Endothelial cell of umbilical vein (primary cell): Measurements from ENCODE around the gene DIPK1A. TPM values are rescaled to one million over a fixed set of nuclear protein-coding genes. Genes with fewer than 3 reads are reported as not detected.

Experiments
- BruUV-seq: library from RNA; stranded (reverse); fragments of 400-500 nt; replicated peaks from 2 replicates; lab custom pipeline; 2021; lab: Mats Ljungman, UMichigan
- CTCF ChIA-PET: fragments of 300-600, 350-600 bp; sonication (Branson Sonifier 250); formaldehyde crosslinking; loops from one replicate; lab custom pipeline; 2021; ENCODE audit warnings: antibody characterized with exemption, inconsistent platforms; lab: Charles Lee
- POLR2A ChIA-PET: fragments of 300-600, 350-600 bp; sonication (Branson Sonifier 250); formaldehyde crosslinking; loops from one replicate; lab custom pipeline; 2021; ENCODE audit warnings: antibody characterized with exemption, inconsistent platforms; lab: Charles Lee
- DNase-seq: peaks from one replicate; pipeline ENCODE4 v3.0.0-alpha.2; 2011; ENCODE audit warnings: low read depth, low spot score
- FAIRE-seq: peaks from 2 replicates; lab custom pipeline; 2011; peaks lifted over from hg19 to GRCh38; lab: Jason Lieb, UNC
- H2AFZ ChIP-seq: 2 replicates; pipeline ENCODE4 v1.6.0; 2012; ENCODE audit warnings: low read depth, low read length, control low read depth, inconsistent platforms
- H3K27ac ChIP-seq: 2 replicates; pipeline ENCODE4 v1.5.1; 2011; ENCODE audit warnings: low read depth, mild to moderate bottlenecking, control low read depth, low read length, moderate library complexity; ENCODE audit not compliant: insufficient read depth
- H3K27me3 ChIP-seq, 2 experiments: 2 replicates each; pipeline versions ENCODE4 v1.6.0 to v1.6.1; 2011; ENCODE audit warnings: low read length in 2 of 2, mixed read lengths in 1 of 2; ENCODE audit not compliant: control insufficient read depth in 2 of 2, insufficient read depth in 2 of 2
- H3K36me3 ChIP-seq, 2 experiments: 2 replicates in 1 of 2; 3 replicates in 1 of 2; pipeline ENCODE4 v1.5.1; 2011; ENCODE audit warnings: low read length in 2 of 2, mild to moderate bottlenecking in 1 of 2, moderate library complexity in 1 of 2; ENCODE audit not compliant: control insufficient read depth in 2 of 2, insufficient read depth in 2 of 2; ENCODE audit errors: extremely low read depth in 1 of 2
- H3K4me1 ChIP-seq: 3 replicates; pipeline ENCODE4 v1.5.1; 2011; ENCODE audit warnings: mild to moderate bottlenecking, low read length; ENCODE audit not compliant: control insufficient read depth, insufficient read depth; ENCODE audit errors: extremely low read depth
- H3K4me2 ChIP-seq: 2 replicates; pipeline ENCODE4 v1.6.1; 2011; ENCODE audit warnings: low read length, control low read depth, mixed read lengths; ENCODE audit not compliant: insufficient read depth
- H3K4me3 ChIP-seq, 3 experiments: fragments of 200-600 bp in 1 of 3; sonication (generic), shearing (Covaris generic) in 1 of 3; replicated peaks in 1 of 3; 2 replicates each; pipeline ENCODE4 v1.5.1; 2011 to 2016; ENCODE audit warnings: control low read depth in 3 of 3, low read length in 3 of 3, mild to moderate bottlenecking in 2 of 3, inconsistent platforms in 1 of 3, low read depth in 1 of 3, moderate library complexity in 1 of 3; ENCODE audit not compliant: insufficient read depth in 1 of 3
- H3K79me2 ChIP-seq: 2 replicates; pipeline ENCODE4 v1.6.0; 2012; ENCODE audit warnings: low read length, inconsistent platforms; ENCODE audit not compliant: control insufficient read depth, insufficient read depth
- H3K9ac ChIP-seq: replicated peaks from 2 replicates; pipeline ENCODE3; 2011; ENCODE audit warnings: low read length, control low read depth; ENCODE audit not compliant: insufficient read depth; ENCODE audit errors: extremely low read depth
- H3K9me1 ChIP-seq: replicated peaks from 3 replicates; pipeline ENCODE4 v1.6.0; 2011; ENCODE audit warnings: mild to moderate bottlenecking, low read length; ENCODE audit not compliant: control insufficient read depth, insufficient read depth; ENCODE audit errors: extremely low read depth
- H3K9me3 ChIP-seq: replicated peaks from 2 replicates; pipeline ENCODE4 v1.5.1; 2012; ENCODE audit warnings: low read length, inconsistent platforms; ENCODE audit not compliant: control insufficient read depth, insufficient read depth
- H4K20me1 ChIP-seq: replicated peaks from 2 replicates; pipeline ENCODE3; 2011; ENCODE audit warnings: mild to moderate bottlenecking, low read length; ENCODE audit not compliant: control insufficient read depth, insufficient read depth; ENCODE audit errors: extremely low read depth
- EZH2 ChIP-seq: IDR thresholded peaks from 2 replicates; pipeline ENCODE4 v1.6.1; 2012; ENCODE audit warnings: borderline replicate concordance, low read depth, mild to moderate bottlenecking, moderate library complexity, low read length, inconsistent platforms; ENCODE audit not compliant: severe bottlenecking
- FOS ChIP-seq: IDR thresholded peaks from 2 replicates; pipeline ENCODE4 v1.6.1; 2011; ENCODE audit warnings: mild to moderate bottlenecking, low read length, moderate library complexity, borderline replicate concordance; ENCODE audit not compliant: insufficient read depth
- GATA2 ChIP-seq: IDR thresholded peaks from 2 replicates; pipeline ENCODE4 v1.7.0; 2011; ENCODE audit warnings: low read depth, mild to moderate bottlenecking, moderate library complexity, mixed read lengths, low read length; ENCODE audit not compliant: insufficient read length, insufficient read depth
- JUN ChIP-seq: IDR thresholded peaks from 2 replicates; pipeline ENCODE4 v1.6.1; 2011; ENCODE audit warnings: borderline replicate concordance, low read depth; ENCODE audit not compliant: insufficient read length, insufficient read depth
- MYC ChIP-seq: IDR thresholded peaks from one replicate; pipeline ENCODE4 v1.6.1; 2011; ENCODE audit warnings: mild to moderate bottlenecking, low read depth, low read length
- POLR2A ChIP-seq: IDR thresholded peaks from 2 replicates; pipeline ENCODE4 v1.6.1; 2012; ENCODE audit warnings: low read depth, mild to moderate bottlenecking, control low read depth, low read length
- POLR2AphosphoS5 ChIP-seq: IDR thresholded peaks from 2 replicates; pipeline ENCODE4 v1.6.1; 2012; ENCODE audit warnings: low read depth, mild to moderate bottlenecking, control low read depth, low read length, moderate library complexity; ENCODE audit not compliant: insufficient read depth
- dilution Hi-C: fragments of 300-500 bp; cut with MboI; formaldehyde crosslinking; loops from one replicate; pipeline ENCODE4 v1.15.0; 2019; ENCODE audit warnings: low sequenced_read_pairs; ENCODE audit not compliant: extremely low pct_ligation_motif_present
- intact Hi-C: fragments of 100-400 bp; cut with micrococcal nuclease; formaldehyde crosslinking; loops from one replicate; pipeline ENCODE4 v1.10.0; 2022
- polyA plus RNA-seq, 4 experiments: library from polyadenylated mRNA; depleted of rRNA in 3 of 4; stranded (reverse) in 3 of 4; unstranded in 1 of 4; fragments of >200 nt; gene quantifications; 2 replicates each; pipeline versions ENCODE4 v1.2.1 to v1.2.3, GENCODE V29; 2011 to 2012; ENCODE audit warnings: missing spikeins in 1 of 4
- total RNA-seq: library from RNA; stranded (reverse); gene quantifications from 2 replicates; pipeline ENCODE4 v1.2.3, GENCODE V29; 2021
- TF ChIP-seq, protein P1 (sequence below), 2 donors: IDR thresholded peaks; 1 replicate in 1 of 2; 2 replicates in 1 of 2; pipeline ENCODE4 v1.5.1; 2011; ENCODE audit warnings: low read length in 2 of 2, mild to moderate bottlenecking in 2 of 2, moderate library complexity in 2 of 2, control low read depth in 1 of 2, inconsistent platforms in 1 of 2, low read depth in 1 of 2; ENCODE audit not compliant: insufficient read depth in 1 of 2; ENCODE audit errors: extremely low read depth in 1 of 2
- TF ChIP-seq, protein P2 (sequence below): IDR thresholded peaks from 2 replicates; pipeline ENCODE4 v1.6.1; 2011; ENCODE audit not compliant: insufficient read depth, insufficient read length

Gene DIPK1A
- total and polyA plus RNA-seq, 2 donors (not counting 3 experiments of a cell fraction or from before 2014, with no cell fraction given), result 0.25 to 0.93 TPM

DNA sequence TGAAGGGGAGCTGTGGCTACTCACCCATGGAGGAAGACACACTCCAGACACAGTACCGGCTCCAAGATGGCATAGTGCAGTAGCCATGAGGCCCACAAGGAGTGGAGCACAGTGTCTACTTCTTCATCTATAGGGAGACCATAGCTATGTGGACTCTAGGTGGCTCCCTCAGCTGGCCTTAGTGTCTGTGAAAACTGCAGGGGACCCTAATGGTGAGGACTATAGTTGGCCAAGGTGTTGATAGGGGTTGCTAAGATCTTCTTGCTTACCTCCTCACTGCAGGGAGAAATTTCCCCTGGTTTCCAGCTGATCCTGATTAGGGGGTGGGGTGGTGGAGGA, 58.9 kb downstream of the DIPK1A start:
- Histone ChIP-seq H3K9me3 (no peaks in the 10 kb centered on the region), H3K27ac (no peak overlapping the region), H3K4me1 (no peaks in the 10 kb centered on the region), H3K9me1 (no peaks in the 10 kb centered on the region), H4K20me1 (no peaks in the 10 kb centered on the region), H3K4me3 (no peak overlapping the region), H3K9ac (no peak overlapping the region), H3K4me2 (no peak overlapping the region), H3K79me2 (no peaks in the 10 kb centered on the region), H2AFZ (no peak overlapping the region), H3K27me3 (peaks cover 0 to 2% of the 10 kb centered on the region in 2 experiments), H3K36me3 (no peaks in the 10 kb centered on the region)
- no peak for DNase-seq
- intact Hi-C loops, result no loop called here
- POLR2A ChIA-PET, result no interaction called here
- dilution Hi-C loops, result no loop called here
- TF ChIP-seq, protein P1, sequence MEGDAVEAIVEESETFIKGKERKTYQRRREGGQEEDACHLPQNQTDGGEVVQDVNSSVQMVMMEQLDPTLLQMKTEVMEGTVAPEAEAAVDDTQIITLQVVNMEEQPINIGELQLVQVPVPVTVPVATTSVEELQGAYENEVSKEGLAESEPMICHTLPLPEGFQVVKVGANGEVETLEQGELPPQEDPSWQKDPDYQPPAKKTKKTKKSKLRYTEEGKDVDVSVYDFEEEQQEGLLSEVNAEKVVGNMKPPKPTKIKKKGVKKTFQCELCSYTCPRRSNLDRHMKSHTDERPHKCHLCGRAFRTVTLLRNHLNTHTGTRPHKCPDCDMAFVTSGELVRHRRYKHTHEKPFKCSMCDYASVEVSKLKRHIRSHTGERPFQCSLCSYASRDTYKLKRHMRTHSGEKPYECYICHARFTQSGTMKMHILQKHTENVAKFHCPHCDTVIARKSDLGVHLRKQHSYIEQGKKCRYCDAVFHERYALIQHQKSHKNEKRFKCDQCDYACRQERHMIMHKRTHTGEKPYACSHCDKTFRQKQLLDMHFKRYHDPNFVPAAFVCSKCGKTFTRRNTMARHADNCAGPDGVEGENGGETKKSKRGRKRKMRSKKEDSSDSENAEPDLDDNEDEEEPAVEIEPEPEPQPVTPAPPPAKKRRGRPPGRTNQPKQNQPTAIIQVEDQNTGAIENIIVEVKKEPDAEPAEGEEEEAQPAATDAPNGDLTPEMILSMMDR (IDR thresholded peaks at IDR 0.05; ENCODE audit: extremely low read depth in 1 of 2, insufficient read depth in 1 of 2, low read depth in 1 of 2, low read length in 2 of 2), result no peak
- TF ChIP-seq MYC, result no peak
- no TSS peak for BruUV-seq
- no peak for FAIRE-seq
- CTCF ChIA-PET, result no interaction called here

DNA sequence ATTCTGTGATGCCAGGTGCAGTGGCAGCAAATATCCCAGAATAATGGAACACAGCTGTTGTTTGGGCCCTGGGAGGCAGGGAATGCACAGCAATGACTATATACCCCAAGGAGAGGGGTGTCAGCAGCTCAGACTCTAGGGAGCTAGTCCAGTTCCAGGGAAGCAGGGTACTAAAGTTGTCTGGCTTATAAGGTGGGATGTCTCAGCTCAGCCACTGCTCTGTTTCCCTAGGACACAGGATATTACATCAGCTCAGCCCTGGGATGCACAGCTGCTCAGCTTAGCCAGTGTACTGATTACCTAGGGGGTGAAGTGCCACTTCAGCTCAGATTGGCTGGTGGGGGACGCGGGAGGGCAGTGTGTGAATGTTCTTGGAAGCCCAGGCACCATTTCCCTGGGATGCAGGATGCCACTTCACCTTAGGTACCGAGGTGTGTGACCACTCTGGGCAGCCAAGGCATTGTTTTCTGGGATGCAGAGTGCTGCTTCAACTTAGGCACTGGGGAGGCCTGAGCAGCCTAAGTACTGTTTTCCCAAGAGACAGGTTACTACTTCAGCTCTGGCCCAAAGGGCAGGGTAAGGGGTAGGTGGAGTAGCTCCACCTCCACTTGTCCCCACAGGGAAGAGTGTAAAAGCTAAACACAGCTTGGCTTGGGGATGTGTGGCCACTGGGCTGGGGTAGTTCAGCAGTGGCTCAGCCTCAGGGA, 59.4 kb downstream of the DIPK1A start:
- no peaks in the 10 kb centered on the region for H3K9me3 ChIP-seq
- CTCF ChIA-PET, result interaction anchor here (1.1 to 1.2 kb wide), 2 partner anchors 11 kb away, joined by 4 to 6 read pairs; no protein-coding TSS in a partner anchor
- H3K9ac ChIP-seq, result no peak overlapping the region
- FAIRE-seq, result no peak
- H3K36me3 ChIP-seq, result no peaks in the 10 kb centered on the region
- dilution Hi-C loops, result no loop called here
- no peaks in the 10 kb centered on the region for H3K79me2 ChIP-seq
- no peaks in the 10 kb centered on the region for H4K20me1 ChIP-seq
- H3K9me1 ChIP-seq, result no peaks in the 10 kb centered on the region
- H3K27me3 ChIP-seq, result peaks cover 0 to 2% of the 10 kb centered on the region in 2 experiments
- no peak overlapping the region for H3K4me2 ChIP-seq
- H2AFZ ChIP-seq, result no peak overlapping the region
- no TSS peak for BruUV-seq
- POLR2A ChIA-PET, result no interaction called here
- no peaks in the 10 kb centered on the region for H3K4me1 ChIP-seq
- DNase-seq, result no peak
- no peak overlapping the region for H3K27ac ChIP-seq
- intact Hi-C loops, result no loop called here
- TF ChIP-seq FOS (no peak), POLR2AphosphoS5 (no peak), EZH2 (no peak), JUN (no peak), MYC (no peak), GATA2 (no peak), POLR2A (no peak)
- TF ChIP-seq, protein P1 (IDR thresholded peaks at IDR 0.05; ENCODE audit: extremely low read depth in 1 of 2, insufficient read depth in 1 of 2, low read depth in 1 of 2, low read length in 2 of 2), result no peak
- TF ChIP-seq, protein P2, sequence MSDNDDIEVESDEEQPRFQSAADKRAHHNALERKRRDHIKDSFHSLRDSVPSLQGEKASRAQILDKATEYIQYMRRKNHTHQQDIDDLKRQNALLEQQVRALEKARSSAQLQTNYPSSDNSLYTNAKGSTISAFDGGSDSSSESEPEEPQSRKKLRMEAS, result no peak
- no peak overlapping the region for H3K4me3 ChIP-seq
